Femur (tissue), 1 donor: ENCODE results near the gene TNFSF15.
"Not testable (repeated sequence)": the region's sequence is repeated elsewhere in the genome, so short reads cannot be mapped to it uniquely, and the experiment has no call there.

ENCODE experiments used
- DNase-seq: peaks from one replicate; pipeline ENCODE4 v3.0.0-alpha.2; 2017

TNFSF15 gene

DNA sequence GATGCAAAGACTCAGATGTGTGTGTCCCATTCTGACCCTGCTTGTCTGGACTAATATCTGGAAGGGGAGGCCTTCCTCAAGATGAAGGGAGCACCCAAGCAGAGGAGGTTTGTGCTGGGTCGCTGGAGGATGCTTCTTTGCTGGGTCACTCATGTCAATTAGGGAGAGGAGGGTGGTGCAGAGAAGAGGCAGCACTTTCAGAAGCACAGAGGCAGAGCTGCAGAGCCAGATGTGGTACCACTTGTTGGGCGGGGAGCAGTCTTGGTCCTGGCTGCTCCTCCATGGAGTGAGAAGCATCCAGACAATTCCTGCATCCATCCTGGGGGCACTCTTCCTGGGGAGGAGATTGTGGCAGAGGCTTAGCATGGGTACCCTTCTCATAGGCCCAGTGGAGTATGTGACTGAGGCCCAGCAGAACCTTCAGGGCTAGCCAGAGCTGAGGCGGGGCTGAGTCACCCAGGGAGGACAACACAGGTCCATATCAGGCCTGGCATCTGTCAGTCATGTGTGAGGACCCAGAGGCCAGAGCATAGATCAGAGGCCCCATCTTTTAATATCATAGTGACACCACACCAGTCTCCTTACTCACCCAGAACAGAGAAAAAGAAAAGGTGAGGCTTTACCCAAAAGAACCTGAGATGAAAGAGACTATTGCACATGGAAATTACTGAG is 59.8 kb downstream of the TNFSF15 start:
- no peak for DNase-seq

DNA sequence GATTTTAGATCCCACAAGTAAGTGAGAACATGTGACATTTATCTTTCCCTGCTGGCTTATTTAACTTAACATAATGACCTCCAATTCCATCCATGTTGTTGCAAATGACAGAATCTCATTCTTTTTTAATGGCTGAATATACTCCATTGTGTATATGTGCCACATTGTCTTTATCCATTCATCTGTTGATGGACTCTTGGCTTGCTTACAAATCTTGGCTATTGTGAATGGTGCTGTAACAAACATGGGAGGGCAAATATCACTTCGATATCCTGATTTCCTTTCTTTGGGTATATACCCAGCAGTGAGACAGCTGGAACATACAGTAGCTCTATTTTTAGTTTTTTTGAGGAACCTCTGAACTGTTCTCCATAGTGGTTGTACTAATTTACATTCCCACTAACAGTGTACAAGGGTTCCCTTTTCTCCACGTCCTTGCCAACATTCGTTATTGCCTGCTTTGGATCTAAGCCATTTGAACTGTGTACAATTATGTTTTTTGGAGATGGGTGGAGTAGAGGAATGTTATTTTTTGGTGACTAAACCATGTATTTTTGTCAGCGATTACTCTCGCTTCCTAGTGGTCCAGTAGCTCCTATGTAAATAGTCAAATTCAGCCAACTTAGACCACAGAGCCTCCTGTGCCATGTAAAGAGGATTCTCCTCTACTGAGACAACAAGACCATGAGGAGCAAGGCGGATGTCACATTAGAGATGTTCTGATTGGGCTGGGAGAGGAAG is 60.6 kb downstream of the TNFSF15 start:
- DNase-seq: no peak

DNA sequence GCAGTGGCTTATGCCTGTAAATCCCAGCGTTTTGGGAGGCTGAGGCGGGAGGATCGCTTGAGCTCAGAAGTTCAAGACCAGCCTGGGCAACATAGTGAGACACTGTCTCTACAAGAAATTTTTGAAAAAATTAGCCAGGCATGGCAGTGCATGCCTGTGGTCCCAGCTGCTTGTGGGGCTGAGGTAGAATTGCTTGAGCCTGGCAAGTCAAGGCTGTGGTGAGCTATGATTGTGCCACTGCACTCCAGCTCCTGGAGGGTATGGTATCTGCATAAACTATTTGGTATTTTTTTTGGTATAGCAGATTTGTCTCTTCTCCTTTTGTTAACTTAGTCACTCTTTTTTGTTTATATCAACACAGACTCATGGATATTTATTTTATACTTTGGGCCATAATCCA is 62.4 kb downstream of the TNFSF15 start:
- no peak for DNase-seq

DNA sequence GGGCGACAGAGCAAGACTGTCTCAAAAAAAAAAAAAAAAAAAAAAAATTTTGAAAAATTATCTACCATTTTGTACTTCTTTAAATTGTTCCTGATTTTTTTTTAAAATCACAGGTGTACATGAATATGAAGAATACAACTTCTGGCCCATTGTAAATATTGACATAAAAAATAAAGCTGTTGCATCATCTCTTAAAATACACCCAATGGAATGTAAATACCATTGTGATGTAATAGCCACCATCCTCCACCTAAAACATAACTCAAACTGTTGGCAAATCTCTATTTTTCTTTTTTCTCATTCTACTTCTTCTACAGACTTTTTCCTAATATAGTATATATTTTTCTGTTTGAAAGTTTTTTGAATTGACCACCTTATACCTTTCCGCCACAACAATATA is 62.9 kb downstream of the TNFSF15 start:
- no peak for DNase-seq

DNA sequence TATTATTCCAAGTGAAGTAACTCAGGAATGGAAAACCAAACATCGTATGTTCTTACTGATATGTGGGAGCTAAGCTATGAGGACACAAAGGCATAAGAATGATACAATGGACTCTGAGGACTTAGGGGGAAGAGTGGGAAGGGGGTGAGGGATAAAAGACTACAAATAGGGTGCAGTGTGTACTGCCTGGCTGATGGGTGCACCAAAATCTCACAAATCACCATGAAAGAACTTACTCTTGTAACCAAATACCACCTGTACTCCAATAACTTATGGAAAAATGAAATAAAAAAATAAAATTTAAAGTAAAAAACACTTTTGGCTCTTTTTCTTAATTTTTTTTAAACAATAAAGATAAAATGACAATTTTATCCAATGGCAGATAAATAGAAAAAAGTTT is 64.3 kb downstream of the TNFSF15 start:
- DNase-seq: not testable (repeated sequence)

DNA sequence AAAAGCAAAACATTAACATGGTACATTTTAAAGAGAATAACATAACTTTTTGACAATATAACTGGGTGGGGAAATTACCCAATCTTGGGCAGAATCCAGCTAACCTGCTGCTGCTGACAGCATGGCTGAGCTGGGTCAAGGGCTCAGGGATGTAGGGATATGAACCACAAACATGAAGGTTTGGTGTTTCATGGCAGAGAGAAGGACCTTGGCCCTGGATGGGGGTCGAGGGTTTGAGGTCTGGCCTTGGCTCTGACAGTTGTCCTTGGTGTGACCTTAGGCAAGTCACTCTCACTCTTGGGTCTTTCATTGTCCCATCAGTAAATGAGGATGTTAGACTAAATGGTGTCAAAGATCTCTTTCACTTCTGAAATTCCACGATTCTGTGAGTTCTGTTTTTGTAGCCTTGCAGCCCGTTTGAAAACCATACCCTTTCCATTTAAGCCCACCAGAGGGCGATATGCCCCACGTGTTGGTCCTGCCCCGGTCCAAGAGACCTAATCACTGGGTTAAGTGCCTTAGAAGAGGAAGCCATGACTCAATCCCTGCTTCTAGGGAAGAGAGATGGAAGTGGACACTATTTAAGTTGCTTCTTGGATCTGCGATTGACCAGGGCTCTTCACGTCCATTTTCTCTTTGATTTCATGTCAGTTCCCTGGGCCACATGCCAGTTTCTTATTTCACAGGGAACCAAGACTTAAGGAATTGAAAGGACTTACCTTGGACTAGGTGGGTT is 67.1 kb downstream of the TNFSF15 start:
- DNase-seq: peak; percentile 82

DNA sequence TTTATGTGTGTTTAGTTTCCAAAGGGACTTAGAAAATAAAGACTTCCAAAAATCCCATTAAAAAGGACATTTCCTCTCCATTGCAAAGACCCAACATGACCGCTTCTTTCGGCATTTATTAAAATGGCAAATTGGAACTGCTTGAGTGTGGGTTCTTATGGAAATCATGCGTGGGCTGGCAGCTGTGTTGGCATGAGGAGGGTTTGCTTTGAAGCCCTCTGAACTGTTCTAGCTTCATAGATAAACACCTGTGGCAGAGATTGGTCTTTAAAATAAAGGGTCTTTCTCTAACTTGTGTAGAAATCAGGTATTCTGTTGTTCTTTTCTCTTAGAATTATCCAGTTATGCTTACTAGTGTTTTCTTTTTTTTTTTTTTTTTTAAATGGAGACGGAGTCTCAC is 68.0 kb downstream of the TNFSF15 start:
- DNase-seq: no peak

DNA sequence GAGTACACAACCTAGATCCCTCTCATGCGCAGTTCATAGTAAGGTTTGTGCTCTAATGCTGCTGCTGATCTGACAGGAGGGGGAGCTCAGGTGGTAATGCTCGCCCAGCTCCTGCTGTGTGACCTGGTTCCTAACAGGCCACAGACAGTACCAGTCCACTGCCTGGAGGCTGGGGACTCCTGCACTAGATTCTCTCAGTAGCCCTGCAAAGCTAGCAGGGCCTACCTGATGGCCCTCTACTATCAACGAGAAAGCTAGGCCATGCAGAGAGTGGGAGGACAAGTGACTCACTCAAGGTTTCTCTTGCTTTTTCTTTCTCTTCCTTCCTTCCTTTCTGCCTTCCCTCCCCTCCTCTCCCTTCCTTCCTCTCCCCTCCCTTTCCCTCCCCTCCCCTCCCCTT is 68.7 kb downstream of the TNFSF15 start:
- no peak for DNase-seq

DNA sequence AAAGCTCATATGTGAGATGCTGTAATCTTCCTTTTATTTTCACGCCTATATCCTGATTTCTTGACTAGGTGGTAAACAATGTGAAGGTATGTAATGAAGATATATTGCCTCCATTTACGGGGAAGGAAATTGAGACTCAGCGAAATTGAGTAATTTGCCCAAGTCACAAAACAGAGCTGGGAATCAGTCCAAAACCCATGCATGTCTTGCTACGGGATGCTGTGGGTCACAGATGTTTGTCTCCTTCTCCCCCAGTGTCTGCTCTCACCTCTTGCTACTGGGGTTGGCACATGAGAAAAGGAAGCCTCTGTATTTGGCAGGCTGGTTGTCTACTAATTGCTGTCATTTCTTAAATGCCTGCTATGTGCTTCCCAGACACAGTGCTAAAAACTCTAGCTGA is 70.1 kb downstream of the TNFSF15 start:
- no peak for DNase-seq

DNA sequence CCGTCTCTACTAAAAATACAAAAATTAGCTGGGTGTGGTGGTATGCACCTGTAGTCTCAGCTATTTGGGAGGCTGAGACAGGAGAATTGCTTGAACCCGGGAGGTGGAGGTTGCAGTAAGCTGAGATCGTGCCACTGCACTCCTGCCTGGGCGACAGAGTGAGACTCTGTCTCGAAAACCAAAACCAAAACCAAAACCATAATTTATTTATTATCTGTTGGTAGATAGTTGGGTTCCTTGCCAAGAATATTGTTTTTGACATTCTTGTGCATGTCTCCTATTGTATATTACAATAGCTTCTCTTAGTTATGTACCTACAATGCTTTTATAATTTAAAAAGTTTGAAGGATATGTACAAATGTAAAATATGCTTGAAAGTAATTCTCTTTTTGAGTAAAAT is 70.7 kb downstream of the TNFSF15 start:
- not testable (repeated sequence) for DNase-seq
